SJSA1 (cell line): Measurements from ENCODE around the gene FBXL7. TPM values are rescaled to one million over a fixed set of nuclear protein-coding genes. Genes with fewer than 3 reads are reported as not detected.
A peak's percentile ranks its signal among the peaks of the same experiment; 100 is the strongest.

Experiments used
- DNase-seq, 2 experiments: peaks; one replicate each; pipeline ENCODE4 v3.0.0-alpha.2; 2015 to 2020; ENCODE audit warnings: low spot score in 2 of 2, low read depth in 1 of 2
- H3K27ac ChIP-seq: fragments of 250-450 bp; sonication (Bioruptor Pico); 2 replicates; pipeline ENCODE4 v1.5.1; 2020; ENCODE audit warnings: mild to moderate bottlenecking, moderate library complexity
- H3K27me3 ChIP-seq: fragments of 250-450 bp; sonication (Bioruptor Pico); replicated peaks from 2 replicates; pipeline ENCODE4 v1.5.1; 2020; ENCODE audit warnings: mild to moderate bottlenecking, moderate library complexity
- H3K36me3 ChIP-seq: fragments of 250-450 bp; sonication (Bioruptor Pico); 2 replicates; pipeline ENCODE4 v1.5.1; 2020; ENCODE audit warnings: mild to moderate bottlenecking
- H3K4me1 ChIP-seq: fragments of 250-450 bp; sonication (Bioruptor Pico); replicated peaks from 2 replicates; pipeline ENCODE4 v1.6.1; 2021; ENCODE audit warnings: mild to moderate bottlenecking
- H3K4me3 ChIP-seq: fragments of 250-450 bp; sonication (Bioruptor Pico); 2 replicates; pipeline ENCODE4 v1.5.1; 2020; ENCODE audit warnings: mild to moderate bottlenecking
- H3K9me3 ChIP-seq: fragments of 250-450 bp; sonication (Bioruptor Pico); replicated peaks from 2 replicates; pipeline ENCODE4 v1.5.1; 2020; ENCODE audit warnings: mild to moderate bottlenecking
- total RNA-seq: library from RNA; depleted of rRNA; stranded (reverse); fragments of >200 nt; shearing (Covaris generic); gene quantifications from 2 replicates; pipeline ENCODE4 v1.2.3, GENCODE V29; 2014

The FBXL7 gene
- total RNA-seq, 1 experiment from 2014 or later = 14.6 TPM

DNA sequence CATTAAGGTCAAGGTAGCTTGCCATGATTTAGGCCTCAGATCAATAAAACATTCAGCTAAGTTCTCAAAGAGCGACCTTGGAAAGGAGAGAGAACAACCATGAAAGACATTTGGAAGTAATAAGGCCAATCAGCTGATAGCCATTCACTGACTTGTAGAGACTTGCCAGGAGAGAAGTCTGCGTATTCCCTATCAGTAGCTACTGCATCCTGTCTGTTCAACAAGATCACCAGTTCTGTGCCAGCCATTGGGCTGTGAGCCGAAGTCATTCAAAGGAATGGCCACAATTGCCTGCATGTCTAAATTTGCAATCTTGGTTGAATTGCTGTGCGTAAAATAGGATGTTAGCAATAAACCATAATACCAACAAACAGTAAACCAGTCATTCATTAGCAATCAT, 219.8 kb downstream of the FBXL7 start:
- H3K27me3 ChIP-seq = no peaks in the 10 kb centered on the region
- H3K4me3 ChIP-seq = no peak overlapping the region
- H3K27ac ChIP-seq = no peak overlapping the region
- no peaks in the 10 kb centered on the region for H3K36me3 ChIP-seq
- H3K9me3 ChIP-seq = no peaks in the 10 kb centered on the region
- H3K4me1 ChIP-seq = peaks cover 9% of the 10 kb centered on the region; the same call in 1 of the 2 replicates
- no peak for DNase-seq

DNA sequence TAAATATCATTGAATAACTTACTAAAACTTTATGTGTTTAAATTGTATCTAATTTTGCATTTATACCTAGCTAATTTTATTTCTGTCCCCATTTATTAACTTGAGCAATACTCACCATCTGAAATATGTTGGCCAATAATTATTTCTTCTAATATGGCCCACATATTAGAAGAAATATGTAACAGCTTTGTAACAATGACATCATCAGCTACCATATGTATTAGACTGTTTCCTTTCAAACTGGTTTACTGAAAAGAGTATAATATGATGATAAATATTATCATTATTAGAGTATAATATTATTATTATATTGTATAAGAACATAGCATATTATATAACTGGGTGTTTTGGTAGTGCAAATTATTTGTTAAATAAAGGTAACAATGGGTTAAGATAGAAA, 220.5 kb downstream of the FBXL7 start:
- Histone ChIP-seq H3K27me3 (no peaks in the 10 kb centered on the region), H3K9me3 (no peaks in the 10 kb centered on the region), H3K27ac (no peak overlapping the region), H3K4me1 (peaks cover 9% of the 10 kb centered on the region; the same call in 1 of the 2 replicates), H3K4me3 (no peak overlapping the region), H3K36me3 (no peaks in the 10 kb centered on the region)
- DNase-seq = no peak

- Histone ChIP-seq H3K27ac (no peak overlapping the region), H3K36me3 (no peaks in the 10 kb centered on the region), H3K27me3 (no peaks in the 10 kb centered on the region), H3K4me1 (no peaks in the 10 kb centered on the region), H3K9me3 (no peaks in the 10 kb centered on the region), H3K4me3 (no peak overlapping the region)
- no peak for DNase-seq
Measured at GRCh38 chr5:15722305-15722704, 222.3 kb downstream of the FBXL7 start.

DNA sequence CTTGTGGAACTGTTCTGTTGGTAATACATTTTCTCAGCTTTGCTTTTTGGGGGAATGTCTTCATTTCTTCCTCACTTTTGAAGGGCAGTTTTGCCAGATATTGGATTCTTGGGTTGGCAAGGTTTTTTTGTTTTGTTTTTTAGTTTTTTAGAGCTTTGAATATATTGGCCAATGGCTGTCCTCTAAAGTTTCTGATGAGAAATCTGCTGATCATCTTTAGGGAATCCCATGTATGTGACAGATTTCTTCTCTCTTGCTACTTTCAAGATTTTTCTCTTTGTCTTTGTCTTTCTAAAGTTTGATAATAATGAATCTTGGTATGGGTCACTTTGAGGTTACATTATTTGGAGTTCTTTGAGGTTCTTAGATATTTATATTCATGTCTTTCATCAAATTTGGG, 227.4 kb downstream of the FBXL7 start:
- Histone ChIP-seq H3K9me3 (no peaks in the 10 kb centered on the region; the same call in 1 of the 2 replicates), H3K4me3 (no peak overlapping the region), H3K36me3 (no peaks in the 10 kb centered on the region), H3K27me3 (no peaks in the 10 kb centered on the region), H3K4me1 (no peaks in the 10 kb centered on the region), H3K27ac (no peak overlapping the region)
- no peak for DNase-seq

DNA sequence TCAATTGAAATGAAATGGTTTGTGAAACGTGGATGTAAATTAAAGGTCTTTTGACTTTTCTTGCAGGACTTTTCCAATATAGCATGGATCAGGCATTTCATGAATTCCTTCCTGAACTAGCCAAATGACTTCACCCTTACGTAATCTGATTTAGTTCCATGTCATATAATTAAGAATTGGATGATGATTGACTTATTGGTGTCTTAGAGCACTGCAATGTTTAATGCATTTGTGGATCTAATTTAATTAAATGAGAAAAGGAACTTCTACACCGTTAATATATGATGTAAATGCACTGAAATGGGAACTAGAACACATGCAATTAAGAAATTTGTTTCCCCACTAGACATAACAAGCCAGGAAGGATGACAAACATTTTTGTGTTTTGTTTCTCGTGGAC, 228.8 kb downstream of the FBXL7 start:
- no peaks in the 10 kb centered on the region for H3K27me3 ChIP-seq
- H3K27ac ChIP-seq = no peak overlapping the region
- no peaks in the 10 kb centered on the region for H3K36me3 ChIP-seq
- no peaks in the 10 kb centered on the region for H3K4me1 ChIP-seq
- no peak overlapping the region for H3K4me3 ChIP-seq
- no peaks in the 10 kb centered on the region; the same call in 1 of the 2 replicates for H3K9me3 ChIP-seq
- DNase-seq = no peak

DNA sequence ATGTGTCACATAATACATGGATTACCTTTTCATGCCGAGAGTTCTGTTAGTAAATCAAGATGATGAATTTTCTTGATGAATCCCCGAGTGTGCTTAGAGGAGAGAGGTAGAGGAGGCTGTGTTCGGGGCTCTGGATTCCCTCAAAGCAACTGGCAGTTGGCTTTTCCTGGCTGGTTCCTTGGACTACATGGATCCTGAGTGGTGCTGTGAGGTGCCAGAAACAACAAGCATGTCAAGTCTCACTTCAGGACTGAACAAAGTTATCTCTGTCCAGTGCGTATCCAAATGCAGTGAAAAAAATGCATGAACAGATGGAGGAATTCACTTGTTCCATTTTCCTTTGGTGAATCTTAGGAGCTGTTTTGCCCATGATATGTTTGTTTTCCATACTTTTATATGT, 231.7 kb downstream of the FBXL7 start:
- H3K36me3 ChIP-seq = no peaks in the 10 kb centered on the region
- no peaks in the 10 kb centered on the region for H3K27me3 ChIP-seq
- DNase-seq = no peak
- no peaks in the 10 kb centered on the region; the same call in 1 of the 2 replicates for H3K9me3 ChIP-seq
- H3K4me3 ChIP-seq = no peak overlapping the region
- H3K27ac ChIP-seq = no peak overlapping the region
- H3K4me1 ChIP-seq = no peaks in the 10 kb centered on the region

GRCh38 chr5:15734058-15734457, 234.1 kb downstream of the FBXL7 start:
- H3K27ac ChIP-seq = no peak overlapping the region
- DNase-seq = no peak
- H3K9me3 ChIP-seq = no peaks in the 10 kb centered on the region
- no peaks in the 10 kb centered on the region for H3K36me3 ChIP-seq
- H3K27me3 ChIP-seq = no peaks in the 10 kb centered on the region
- H3K4me3 ChIP-seq = no peak overlapping the region
- no peaks in the 10 kb centered on the region for H3K4me1 ChIP-seq

- Histone ChIP-seq H3K27me3 (no peaks in the 10 kb centered on the region), H3K4me1 (no peaks in the 10 kb centered on the region), H3K9me3 (no peaks in the 10 kb centered on the region), H3K27ac (no peak overlapping the region), H3K4me3 (no peak overlapping the region), H3K36me3 (no peaks in the 10 kb centered on the region)
- DNase-seq = no peak
Measured at GRCh38 chr5:15737036-15737821, 237.2 kb downstream of the FBXL7 start.

DNA sequence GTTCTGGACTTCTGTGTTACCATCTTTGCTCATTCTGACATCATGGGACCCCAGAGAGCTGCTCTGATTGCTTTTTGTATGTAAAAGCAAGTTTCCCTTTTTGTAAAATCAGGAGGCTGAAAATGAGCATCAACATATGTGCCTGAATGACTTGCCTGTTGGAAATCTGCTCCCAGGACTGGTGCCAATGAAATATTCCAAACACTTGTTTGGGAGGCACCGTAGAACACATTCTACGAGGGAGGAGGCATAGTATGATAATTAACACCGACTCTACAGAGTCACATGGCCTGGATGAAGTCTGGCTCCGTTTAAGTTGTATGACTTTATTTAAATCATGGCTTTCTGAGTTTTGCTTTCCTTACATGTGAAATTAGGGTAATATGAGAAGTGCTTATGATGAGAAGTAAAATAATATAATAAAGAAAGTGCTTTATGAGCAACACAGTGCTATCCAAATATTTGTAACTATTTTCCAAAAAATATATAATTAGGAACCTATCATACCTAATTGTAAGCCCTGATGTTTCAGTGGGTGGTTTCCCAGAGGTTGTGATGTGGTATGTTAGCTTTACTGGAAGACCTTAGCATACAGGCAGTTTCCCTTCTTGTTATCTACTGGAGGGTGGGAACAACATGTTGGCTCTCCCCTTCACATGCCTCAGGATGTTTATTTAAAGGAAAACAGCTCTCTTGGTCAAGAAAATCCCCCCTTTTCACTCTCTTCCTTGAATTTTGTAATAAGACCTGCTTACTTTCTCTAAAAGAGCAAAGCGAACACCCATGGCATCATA, 238.1 kb downstream of the FBXL7 start:
- H3K4me3 ChIP-seq = no peak overlapping the region
- H3K27ac ChIP-seq = no peak overlapping the region
- H3K4me1 ChIP-seq = no peaks in the 10 kb centered on the region
- no peaks in the 10 kb centered on the region; the same call in 1 of the 2 replicates for H3K9me3 ChIP-seq
- no peaks in the 10 kb centered on the region for H3K27me3 ChIP-seq
- no peak for DNase-seq
- H3K36me3 ChIP-seq = no peaks in the 10 kb centered on the region

DNA sequence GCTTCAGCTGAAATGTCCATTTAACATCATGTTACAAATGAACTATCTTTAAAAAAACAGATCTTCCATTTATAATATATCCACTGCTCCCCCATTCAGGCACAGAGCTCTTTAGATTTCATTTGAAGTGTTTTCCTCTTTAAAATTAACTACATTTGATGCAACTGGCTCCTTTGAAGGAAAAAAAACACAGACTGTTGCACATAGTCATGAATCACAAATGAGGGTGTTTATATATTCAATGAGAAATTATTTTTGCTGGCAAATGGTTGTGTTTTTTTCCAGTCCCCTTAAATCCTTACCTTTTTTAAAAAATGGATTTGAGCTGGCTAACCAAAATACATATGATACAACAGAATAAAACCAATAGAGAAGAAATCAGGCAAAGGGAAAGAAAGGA, 240.4 kb downstream of the FBXL7 start:
- Histone ChIP-seq H3K36me3 (no peaks in the 10 kb centered on the region), H3K4me3 (no peak overlapping the region), H3K9me3 (peaks cover 5% of the 10 kb centered on the region), H3K4me1 (no peaks in the 10 kb centered on the region), H3K27ac (no peak overlapping the region), H3K27me3 (no peaks in the 10 kb centered on the region)
- DNase-seq = no peak

DNA sequence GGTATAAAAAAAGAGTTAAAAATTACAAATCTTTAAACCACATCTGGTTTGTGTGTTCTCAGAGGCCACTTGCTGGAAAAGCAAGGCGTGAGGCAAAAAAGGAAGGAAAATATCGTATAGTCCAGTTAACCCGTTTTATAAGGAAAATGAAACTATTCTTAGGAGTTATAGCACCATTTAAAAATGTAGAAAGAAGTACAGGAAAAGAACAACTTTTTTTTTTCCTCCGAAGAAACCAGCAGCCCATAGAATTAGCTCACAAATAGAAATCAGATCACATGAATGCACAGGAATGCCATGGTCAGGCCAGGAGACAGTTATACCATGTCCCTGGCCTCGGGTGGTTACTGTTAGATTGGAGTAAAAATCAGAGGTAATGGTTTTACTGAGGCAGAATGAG, 241.6 kb downstream of the FBXL7 start:
- peaks cover 5% of the 10 kb centered on the region for H3K9me3 ChIP-seq
- H3K27ac ChIP-seq = no peak overlapping the region
- no peaks in the 10 kb centered on the region for H3K4me1 ChIP-seq
- DNase-seq = no peak
- H3K36me3 ChIP-seq = no peaks in the 10 kb centered on the region
- H3K27me3 ChIP-seq = no peaks in the 10 kb centered on the region
- no peak overlapping the region for H3K4me3 ChIP-seq

DNA sequence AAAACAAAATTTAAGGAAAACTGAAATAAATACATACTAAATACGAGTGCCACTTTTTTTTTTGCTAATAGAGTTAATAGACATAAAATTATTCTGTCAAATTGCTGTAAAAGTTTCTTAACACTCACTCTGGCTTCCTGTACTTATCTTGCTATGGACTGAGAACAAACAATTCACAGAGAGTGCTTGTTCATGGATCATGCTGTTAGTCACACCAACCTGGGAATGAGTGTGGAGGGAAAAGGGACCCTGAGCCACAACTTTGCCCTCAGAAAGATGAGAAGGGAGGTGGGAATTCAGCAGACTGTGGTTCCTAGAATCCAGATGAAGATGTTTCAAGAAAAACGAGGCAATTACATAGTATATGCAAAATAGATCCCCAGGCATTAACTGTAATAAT, 246.9 kb downstream of the FBXL7 start:
- Histone ChIP-seq H3K27ac (no peak overlapping the region), H3K4me1 (no peaks in the 10 kb centered on the region), H3K9me3 (peaks cover 5% of the 10 kb centered on the region), H3K4me3 (no peak overlapping the region), H3K27me3 (no peaks in the 10 kb centered on the region), H3K36me3 (no peaks in the 10 kb centered on the region)
- no peak for DNase-seq

- Histone ChIP-seq H3K9me3 (peaks cover 5% of the 10 kb centered on the region; the same call in 1 of the 2 replicates), H3K4me1 (peaks cover 9% of the 10 kb centered on the region), H3K27me3 (no peaks in the 10 kb centered on the region), H3K27ac (no peak overlapping the region), H3K4me3 (no peak overlapping the region), H3K36me3 (no peaks in the 10 kb centered on the region)
- no peak for DNase-seq
Measured at GRCh38 chr5:15748266-15748665, 248.3 kb downstream of the FBXL7 start.

DNA sequence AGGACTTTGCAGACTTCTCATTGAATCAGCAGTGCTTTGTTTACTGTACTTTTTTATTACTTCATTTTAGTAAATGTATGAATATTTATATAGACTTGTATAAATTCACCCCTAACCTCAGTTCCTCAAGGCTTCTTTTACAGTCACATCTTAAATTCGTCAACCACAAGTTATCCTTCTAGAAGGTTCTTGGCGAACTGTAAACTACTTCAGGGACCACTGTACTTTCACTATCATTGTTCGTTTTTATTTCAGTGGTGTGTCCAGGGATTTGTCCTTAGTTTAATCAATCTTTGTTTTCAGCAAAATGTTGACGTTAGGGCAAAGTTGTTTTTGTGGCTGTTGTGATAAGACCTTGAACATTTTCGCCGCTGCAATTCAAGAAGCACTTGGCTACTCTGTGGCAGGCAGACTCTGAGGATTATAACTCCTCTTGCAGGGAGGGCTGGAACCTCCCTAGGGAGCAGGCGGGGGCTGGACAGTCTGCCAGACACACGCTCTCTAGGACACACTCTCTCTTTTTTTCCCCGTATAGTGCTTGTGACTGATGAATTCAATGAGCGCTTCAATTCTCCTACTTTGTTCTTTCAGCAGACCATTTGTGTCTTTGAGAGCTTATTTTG, 252.8 kb downstream of the FBXL7 start:
- peak overlapping the region; percentile 34; the same call in 1 of the 2 replicates for H3K27ac ChIP-seq
- peak; percentile 54 to 64 for DNase-seq
- H3K9me3 ChIP-seq = no peaks in the 10 kb centered on the region
- H3K27me3 ChIP-seq = no peaks in the 10 kb centered on the region
- no peaks in the 10 kb centered on the region for H3K36me3 ChIP-seq
- H3K4me3 ChIP-seq = peak overlapping the region; percentile 38
- H3K4me1 ChIP-seq = peaks cover 25% of the 10 kb centered on the region
